Endothelial cell (in vitro differentiated cells): ENCODE measurements around the gene GRAP2. TPM values are rescaled to one million over a fixed set of nuclear protein-coding genes. Genes with fewer than 3 reads are reported as not detected.
"Not testable (repeated sequence)": the region's sequence is repeated elsewhere in the genome, so short reads cannot be mapped to it uniquely, and the experiment has no call there.

Experiments used
- DNase-seq: peaks from one replicate; pipeline ENCODE4 v3.0.0; 2021; ENCODE audit warnings: low spot score
- H3K27ac Mint-ChIP-seq: one replicate; pipeline ENCODE4 v1.8.0; 2021; ENCODE audit warnings: mixed read lengths, inconsistent platforms; ENCODE audit not compliant: unreplicated experiment
- H3K27me3 Mint-ChIP-seq: one replicate; pipeline ENCODE4 v1.8.0; 2021; ENCODE audit warnings: mild to moderate bottlenecking, moderate library complexity, mixed read lengths, inconsistent platforms; ENCODE audit not compliant: unreplicated experiment
- H3K36me3 Mint-ChIP-seq: one replicate; pipeline ENCODE4 v1.8.0; 2021; ENCODE audit warnings: mild to moderate bottlenecking, low read depth, mixed read lengths, inconsistent platforms; ENCODE audit not compliant: unreplicated experiment
- H3K4me1 Mint-ChIP-seq: one replicate; pipeline ENCODE4 v1.8.0; 2021; ENCODE audit warnings: mild to moderate bottlenecking, mixed read lengths, inconsistent platforms; ENCODE audit not compliant: unreplicated experiment
- H3K4me3 Mint-ChIP-seq: one replicate; pipeline ENCODE4 v1.8.0; 2021; ENCODE audit warnings: mild to moderate bottlenecking, mixed read lengths, inconsistent platforms; ENCODE audit not compliant: unreplicated experiment
- H3K9me3 Mint-ChIP-seq: one replicate; pipeline ENCODE4 v1.8.0; 2021; ENCODE audit warnings: mixed read lengths, inconsistent platforms; ENCODE audit not compliant: unreplicated experiment
- total RNA-seq: library from RNA; stranded (reverse); fragmentation: NEBNext Ultra II Directional; extraction: Animal tissue kit (Norgen Biotek cat#: 25700); gene quantifications from one replicate; pipeline ENCODE4 v1.2.1, GENCODE V29; 2021; ENCODE audit not compliant: unreplicated experiment
- TF ChIP-seq, protein P1 (sequence below): fragments of 200-600 bp; sonication (generic); IDR thresholded peaks from one replicate; pipeline ENCODE4 v1.5.0; 2021; ENCODE audit warnings: antibody characterized with exemption; ENCODE audit not compliant: unreplicated experiment

GRAP2 gene
- total RNA-seq, 1 donor from 2014 or later, result 20.5 TPM

DNA sequence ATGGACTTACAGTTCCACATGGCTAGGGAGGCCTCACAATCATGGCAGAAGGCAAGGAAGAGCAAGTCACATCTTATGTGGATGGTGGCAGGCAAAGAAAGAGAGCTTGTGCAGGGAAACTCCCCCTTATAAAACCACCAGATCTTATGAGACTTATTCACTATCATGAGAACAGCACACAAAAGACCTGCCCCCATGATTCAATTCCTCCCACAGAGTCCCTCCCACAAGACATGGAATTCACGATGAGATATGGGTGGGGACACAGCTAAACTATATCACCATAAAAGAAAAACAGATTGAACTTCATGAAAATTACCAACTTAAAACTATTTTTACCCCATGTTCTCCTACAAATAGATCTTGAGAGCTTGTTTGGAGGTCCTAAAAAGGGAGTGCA, 26.9 kb upstream of the GRAP2 start:
- no peak for DNase-seq
- H3K27ac Mint-ChIP-seq, result no peak overlapping the region
- no peaks in the 10 kb centered on the region for H3K36me3 Mint-ChIP-seq
- H3K9me3 Mint-ChIP-seq, result no peaks in the 10 kb centered on the region
- no peak overlapping the region for H3K4me3 Mint-ChIP-seq
- TF ChIP-seq, protein P1, sequence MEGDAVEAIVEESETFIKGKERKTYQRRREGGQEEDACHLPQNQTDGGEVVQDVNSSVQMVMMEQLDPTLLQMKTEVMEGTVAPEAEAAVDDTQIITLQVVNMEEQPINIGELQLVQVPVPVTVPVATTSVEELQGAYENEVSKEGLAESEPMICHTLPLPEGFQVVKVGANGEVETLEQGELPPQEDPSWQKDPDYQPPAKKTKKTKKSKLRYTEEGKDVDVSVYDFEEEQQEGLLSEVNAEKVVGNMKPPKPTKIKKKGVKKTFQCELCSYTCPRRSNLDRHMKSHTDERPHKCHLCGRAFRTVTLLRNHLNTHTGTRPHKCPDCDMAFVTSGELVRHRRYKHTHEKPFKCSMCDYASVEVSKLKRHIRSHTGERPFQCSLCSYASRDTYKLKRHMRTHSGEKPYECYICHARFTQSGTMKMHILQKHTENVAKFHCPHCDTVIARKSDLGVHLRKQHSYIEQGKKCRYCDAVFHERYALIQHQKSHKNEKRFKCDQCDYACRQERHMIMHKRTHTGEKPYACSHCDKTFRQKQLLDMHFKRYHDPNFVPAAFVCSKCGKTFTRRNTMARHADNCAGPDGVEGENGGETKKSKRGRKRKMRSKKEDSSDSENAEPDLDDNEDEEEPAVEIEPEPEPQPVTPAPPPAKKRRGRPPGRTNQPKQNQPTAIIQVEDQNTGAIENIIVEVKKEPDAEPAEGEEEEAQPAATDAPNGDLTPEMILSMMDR, result no peak
- H3K27me3 Mint-ChIP-seq, result peaks cover 1% of the 10 kb centered on the region
- no peaks in the 10 kb centered on the region for H3K4me1 Mint-ChIP-seq

DNA sequence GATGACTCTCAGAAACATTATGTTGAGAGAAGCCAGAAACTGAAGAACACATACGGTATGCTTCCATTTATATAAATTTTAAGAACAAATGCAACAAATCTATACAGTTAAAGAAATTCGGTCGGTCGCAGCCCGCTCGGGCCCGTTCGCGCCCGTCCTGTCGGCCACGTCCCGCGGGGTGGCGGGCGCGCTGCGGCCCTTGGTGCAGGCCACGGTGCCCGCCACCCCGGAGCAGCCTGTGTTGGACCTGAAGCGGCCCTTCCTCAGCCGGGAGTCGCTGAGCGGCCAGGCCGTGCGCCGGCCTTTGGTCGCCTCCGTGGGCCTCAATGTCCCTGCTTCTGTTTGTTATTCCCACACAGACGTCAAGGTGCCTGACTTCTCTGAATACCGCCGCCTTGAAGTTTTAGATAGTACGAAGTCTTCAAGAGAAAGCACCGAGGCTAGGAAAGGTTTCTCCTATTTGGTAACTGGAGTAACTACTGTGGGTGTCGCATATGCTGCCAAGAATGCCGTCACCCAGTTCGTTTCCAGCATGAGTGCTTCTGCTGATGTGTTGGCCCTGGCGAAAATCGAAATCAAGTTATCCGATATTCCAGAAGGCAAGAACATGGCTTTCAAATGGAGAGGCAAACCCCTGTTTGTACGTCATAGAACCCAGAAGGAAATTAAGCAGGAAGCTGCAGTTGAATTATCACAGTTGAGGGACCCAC, 25.6 kb upstream of the GRAP2 start:
- not testable (repeated sequence) for H3K4me3 Mint-ChIP-seq, DNase-seq, H3K36me3 Mint-ChIP-seq, H3K4me1 Mint-ChIP-seq, H3K27ac Mint-ChIP-seq, H3K9me3 Mint-ChIP-seq, H3K27me3 Mint-ChIP-seq

DNA sequence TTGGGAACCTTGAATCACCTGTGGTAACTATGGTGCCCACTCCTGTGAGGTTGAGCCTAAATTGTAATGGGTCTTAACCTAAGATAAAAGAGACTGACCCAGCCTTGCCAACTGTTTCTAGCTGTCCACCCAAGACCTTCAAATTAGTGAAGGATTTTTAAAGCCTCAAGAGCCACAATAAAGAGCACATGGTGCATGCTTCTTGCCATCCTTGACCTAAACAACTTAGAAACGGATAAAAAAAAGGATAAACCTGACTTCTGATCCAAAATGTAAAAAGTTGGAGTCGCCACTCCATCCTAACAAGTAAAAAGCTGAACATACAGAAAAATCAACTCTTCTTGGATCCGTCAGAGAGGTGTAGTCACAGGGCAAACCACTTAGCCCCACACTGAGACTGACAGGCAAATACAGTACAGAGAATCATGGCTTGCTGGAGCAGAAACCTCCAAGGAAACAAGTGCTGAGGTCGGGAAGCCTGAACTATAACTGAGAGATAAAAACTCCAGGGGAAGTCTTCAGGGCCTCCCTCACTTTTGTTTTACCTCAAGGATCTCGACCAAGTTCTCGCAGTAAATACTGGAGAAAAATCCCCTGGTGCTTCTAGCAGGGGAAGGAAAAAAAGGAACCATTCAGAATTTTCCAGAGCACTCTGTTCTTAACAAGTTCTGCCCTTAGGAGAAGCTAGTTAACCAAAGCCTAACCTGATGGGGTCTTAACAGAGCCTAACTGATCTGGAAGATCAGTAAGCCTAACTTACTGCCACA, 23.6 kb upstream of the GRAP2 start:
- Mint-ChIP-seq H3K27me3 (peaks cover 1% of the 10 kb centered on the region), H3K27ac (no peak overlapping the region), H3K36me3 (no peaks in the 10 kb centered on the region), H3K9me3 (no peaks in the 10 kb centered on the region), H3K4me1 (no peaks in the 10 kb centered on the region), H3K4me3 (no peak overlapping the region)
- DNase-seq, result no peak
- TF ChIP-seq, protein P1, result no peak

DNA sequence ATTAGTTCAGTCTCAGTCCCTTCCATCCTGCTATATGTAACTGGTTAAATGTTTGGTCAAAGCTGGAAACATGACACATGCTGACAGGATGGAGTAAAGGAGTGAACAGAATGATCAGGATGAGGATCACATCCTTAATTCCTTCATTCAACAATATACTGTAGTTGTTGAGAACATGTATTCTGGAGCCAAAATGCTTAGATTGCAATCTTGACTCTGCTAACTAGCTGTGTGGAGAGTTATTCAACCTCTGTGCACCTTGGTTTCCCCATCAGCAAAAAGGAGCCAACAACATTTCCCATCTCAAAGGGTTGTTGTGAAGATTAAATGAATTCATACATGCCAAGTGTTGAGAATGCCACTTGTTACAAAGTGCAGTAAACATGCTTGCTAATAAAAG, 20.2 kb upstream of the GRAP2 start:
- Mint-ChIP-seq H3K27me3 (peaks cover 1% of the 10 kb centered on the region), H3K27ac (no peak overlapping the region), H3K36me3 (no peaks in the 10 kb centered on the region), H3K4me1 (peaks cover 3% of the 10 kb centered on the region), H3K4me3 (no peak overlapping the region), H3K9me3 (no peaks in the 10 kb centered on the region)
- TF ChIP-seq, protein P1, result no peak
- DNase-seq, result no peak

DNA sequence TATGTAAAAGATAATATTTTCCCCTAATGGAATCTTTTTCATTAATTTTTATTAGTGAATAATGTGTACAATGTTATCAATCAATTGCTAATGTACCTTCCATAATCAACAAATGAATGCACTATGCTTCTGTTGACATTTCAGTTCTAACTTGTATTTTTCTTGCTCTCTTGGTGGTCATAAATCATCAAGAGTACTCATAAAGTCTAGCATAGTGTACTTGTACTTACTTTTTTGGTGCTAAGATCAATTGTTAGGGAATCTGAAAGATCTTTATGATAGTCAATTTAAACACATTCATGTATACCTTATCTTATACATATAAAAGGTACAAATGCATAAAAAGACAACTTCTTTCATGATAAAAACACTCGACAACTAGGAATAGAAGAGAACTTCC, 17.8 kb upstream of the GRAP2 start:
- Mint-ChIP-seq H3K27me3 (peaks cover under 1% of the 10 kb centered on the region), H3K9me3 (no peaks in the 10 kb centered on the region), H3K4me1 (peaks cover 3% of the 10 kb centered on the region), H3K4me3 (no peak overlapping the region), H3K27ac (no peak overlapping the region), H3K36me3 (no peaks in the 10 kb centered on the region)
- TF ChIP-seq, protein P1, result no peak
- DNase-seq, result no peak

DNA sequence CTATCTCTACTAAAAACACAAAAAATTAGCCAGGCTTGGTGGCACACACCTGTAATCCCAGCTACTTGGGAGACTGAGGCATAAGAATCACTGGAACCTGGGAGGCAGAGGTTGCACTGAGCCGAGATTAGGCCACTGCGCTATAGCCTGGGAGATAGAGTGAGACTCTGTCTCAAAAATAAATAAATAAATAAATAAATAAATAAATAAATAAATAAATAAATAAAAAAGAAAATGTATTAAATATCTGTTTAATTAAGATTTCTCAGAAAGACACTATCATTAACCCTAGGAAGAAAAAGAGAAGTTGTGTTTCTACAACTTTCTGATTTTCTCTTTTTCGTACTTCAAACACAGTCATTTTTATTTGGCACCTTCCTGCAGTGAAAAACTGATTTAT, 11.0 kb upstream of the GRAP2 start:
- H3K36me3 Mint-ChIP-seq, H3K27ac Mint-ChIP-seq, H3K4me1 Mint-ChIP-seq, H3K4me3 Mint-ChIP-seq, H3K27me3 Mint-ChIP-seq, H3K9me3 Mint-ChIP-seq, DNase-seq: not testable (repeated sequence)
